ENCODE data around the gene GLT8D1.
"Not testable (repeated sequence)": the region's sequence is repeated elsewhere in the genome, so short reads cannot be mapped to it uniquely, and the experiment has no call there.

Gene GLT8D1

GRCh38 chr3:52705688-52706686 is at the start of gene GLT8D1, which contains the start of gene SPCS1:
Gene GLT8D1 (minus strand): TSS chr3:52705791. CDS start chr3:52700460, 5,331 bp downstream.
Gene SPCS1 (plus strand): TSS chr3:52706106. CDS start chr3:52706247, 141 bp downstream.
- DNase-seq (ENCODE audit: low read depth): peak; percentile 72

GRCh38 chr3:52754373-52754772 is 48.8 kb upstream of the GLT8D1 start:
- DNase-seq (ENCODE audit: low read depth): no peak

GRCh38 chr3:52752045-52752660 is 46.6 kb upstream of the GLT8D1 start:
- no peak for DNase-seq (ENCODE audit: low read depth)

- DNase-seq (ENCODE audit: low read depth): no peak
Measured at GRCh38 chr3:52743721-52744120, 38.1 kb upstream of the GLT8D1 start.

GRCh38 chr3:52743152-52743551 is 37.6 kb upstream of the GLT8D1 start:
- DNase-seq (ENCODE audit: low read depth): no peak

GRCh38 chr3:52742418-52743041 is 36.9 kb upstream of the GLT8D1 start:
- DNase-seq (ENCODE audit: low read depth): no peak

- DNase-seq (ENCODE audit: low read depth): no peak
Measured at GRCh38 chr3:52739730-52740129, 34.1 kb upstream of the GLT8D1 start.

GRCh38 chr3:52733256-52733891 is 27.8 kb upstream of the GLT8D1 start:
- no peak for DNase-seq (ENCODE audit: low read depth)

GRCh38 chr3:52731590-52731989 is 26.0 kb upstream of the GLT8D1 start:
- no peak for DNase-seq (ENCODE audit: low read depth)

GRCh38 chr3:52730681-52731080 is 25.1 kb upstream of the GLT8D1 start:
- no peak for DNase-seq (ENCODE audit: low read depth)

- DNase-seq (ENCODE audit: low read depth): not testable (repeated sequence)
Measured at GRCh38 chr3:52728753-52729152, 23.2 kb upstream of the GLT8D1 start.

GRCh38 chr3:52724511-52724910 is 18.9 kb upstream of the GLT8D1 start:
- DNase-seq (ENCODE audit: low read depth): no peak

- no peak for DNase-seq (ENCODE audit: low read depth)
Measured at GRCh38 chr3:52723935-52724334, 18.3 kb upstream of the GLT8D1 start.

- no peak for DNase-seq (ENCODE audit: low read depth)
Measured at GRCh38 chr3:52722491-52722890, 16.9 kb upstream of the GLT8D1 start.

GRCh38 chr3:52721730-52722008 is 16.1 kb upstream of the GLT8D1 start:
- no peak for DNase-seq (ENCODE audit: low read depth)

GRCh38 chr3:52721002-52721729 is 15.6 kb upstream of the GLT8D1 start:
- DNase-seq (ENCODE audit: low read depth): no peak

GRCh38 chr3:52719618-52720017 is 14.0 kb upstream of the GLT8D1 start:
- no peak for DNase-seq (ENCODE audit: low read depth)

GRCh38 chr3:52715714-52716305 is 10.2 kb upstream of the GLT8D1 start:
- DNase-seq (ENCODE audit: low read depth): no peak

- DNase-seq (ENCODE audit: low read depth): no peak
Measured at GRCh38 chr3:52714335-52715302, 9.0 kb upstream of the GLT8D1 start.

Data from GM04504 (cell line).